GM08714 (cell line): ENCODE measurements around the gene DENND4B.

ENCODE experiments used
- H3K4me3 ChIP-seq: fragments of 200-500 bp; sonication (Bioruptor generic); 2 replicates; pipeline ENCODE4 v1.5.1; 2014; ENCODE audit warnings: mild to moderate bottlenecking, low read length, inconsistent platforms
- ZNF274 ChIP-seq: IDR thresholded peaks from 2 replicates; pipeline ENCODE4 v1.6.1; 2012; ENCODE audit warnings: mild to moderate bottlenecking, low read depth, low read length

DENND4B gene

DNA sequence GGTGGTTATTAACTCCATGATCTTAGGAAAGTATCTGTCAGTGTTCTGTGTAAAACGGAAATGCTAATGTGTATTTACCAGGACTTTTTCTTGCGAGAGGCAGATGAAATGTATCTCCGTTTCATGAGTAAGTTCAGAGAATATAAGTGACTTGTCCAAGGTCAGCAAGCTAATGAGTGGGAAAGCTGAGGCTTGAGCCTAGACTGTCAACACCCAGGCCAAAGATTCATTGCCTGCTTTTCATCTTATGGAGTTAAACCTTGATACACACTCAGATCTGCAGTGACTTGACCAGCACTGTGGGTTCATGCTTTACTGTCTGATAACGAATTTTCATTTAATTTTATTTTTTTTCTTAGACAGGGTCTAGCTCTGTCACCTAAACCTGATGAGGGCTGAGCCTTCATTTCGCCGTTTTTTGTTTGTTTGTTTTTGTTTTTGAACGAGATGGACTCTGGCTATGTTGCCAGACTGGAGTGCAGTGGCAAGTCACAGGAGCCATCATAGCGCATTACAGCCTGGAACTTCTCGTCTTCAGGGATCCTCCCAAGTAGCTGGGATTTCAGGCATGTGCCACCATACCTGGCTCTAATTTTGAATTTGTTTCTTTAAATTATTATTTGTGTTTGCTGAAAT, 31.9 kb upstream of the DENND4B start:
- peak overlapping the region; percentile 83 for H3K4me3 ChIP-seq
- no peak for TF ChIP-seq ZNF274

DNA sequence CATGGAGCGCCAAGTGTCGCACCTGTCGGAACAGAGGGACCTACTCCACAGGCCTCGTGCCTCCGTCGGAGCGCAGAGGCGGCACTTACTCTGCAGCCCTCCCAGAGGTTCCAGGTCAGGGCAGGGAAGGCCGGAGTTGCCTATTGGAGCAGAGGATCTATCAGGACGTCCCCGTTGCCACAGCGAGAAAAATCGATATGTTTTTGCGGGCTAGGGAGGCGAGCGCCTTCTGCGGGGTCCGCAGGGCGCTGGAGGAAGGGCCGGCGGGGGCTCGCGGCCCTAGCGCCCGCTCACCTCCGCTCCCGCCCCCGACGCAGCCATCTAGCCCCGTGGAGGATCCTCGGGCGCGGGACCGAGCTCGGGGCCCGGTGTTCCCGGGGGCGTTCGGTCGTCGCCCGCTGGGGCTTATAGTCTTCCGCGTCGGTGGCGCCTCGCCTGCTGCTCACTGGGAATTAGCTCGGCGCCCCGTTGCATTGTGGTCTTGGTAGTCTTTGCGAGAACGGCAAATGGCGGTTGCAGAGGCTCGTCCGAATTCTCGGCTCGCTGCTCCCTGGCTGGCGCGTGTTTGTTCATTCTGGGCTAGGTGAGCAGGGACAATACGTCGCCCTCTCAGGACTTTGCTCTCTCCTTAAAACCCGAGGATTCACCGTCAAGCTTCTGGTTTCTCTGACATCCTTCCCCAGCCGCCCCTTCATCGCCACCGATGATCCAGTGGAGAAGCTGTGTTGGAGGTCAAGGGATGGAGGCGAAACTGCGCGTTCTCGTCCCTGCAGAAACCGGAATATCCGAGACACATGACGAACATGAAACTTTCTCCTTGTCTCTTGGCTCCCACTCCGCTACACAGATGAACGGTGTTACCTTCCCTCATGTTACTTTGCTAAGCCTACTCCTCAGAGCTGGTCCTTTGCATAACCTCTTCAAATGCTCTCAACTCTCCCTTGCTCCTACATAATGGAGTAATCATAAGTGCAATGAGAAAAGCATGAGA, 31.0 kb upstream of the DENND4B start, which contains the start of gene JTB:
TSS of gene JTB (minus strand) at position 425 of the 991 bp plus-strand sequence. CDS start at position 3, 422 bp downstream.
- TF ChIP-seq ZNF274, result no peak
- H3K4me3 ChIP-seq, result peak within 1 kb of the TSS; percentile 83

DNA sequence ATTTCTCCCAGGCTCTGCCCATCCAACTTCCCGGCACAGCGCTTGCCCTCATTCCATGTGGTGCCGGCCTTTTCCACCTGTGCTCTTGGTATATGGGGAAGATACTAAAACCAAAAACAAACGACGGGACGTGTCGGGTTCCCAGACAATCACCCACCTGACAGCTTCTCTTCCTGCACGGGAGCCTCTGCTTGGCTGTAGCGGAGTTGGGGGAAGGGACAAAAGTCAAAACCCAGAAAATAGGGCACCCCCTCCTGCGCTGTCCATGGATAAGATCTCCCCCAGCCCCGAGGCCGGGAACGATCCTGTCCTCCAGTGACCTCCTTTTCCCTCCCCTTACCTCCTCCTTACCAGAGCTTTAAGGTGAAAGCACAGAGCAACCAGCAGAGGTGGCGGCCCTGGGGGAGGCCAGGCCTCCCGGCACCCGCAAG, 30.3 kb upstream of the DENND4B start:
- H3K4me3 ChIP-seq, result peak overlapping the region; percentile 83
- TF ChIP-seq ZNF274, result no peak

DNA sequence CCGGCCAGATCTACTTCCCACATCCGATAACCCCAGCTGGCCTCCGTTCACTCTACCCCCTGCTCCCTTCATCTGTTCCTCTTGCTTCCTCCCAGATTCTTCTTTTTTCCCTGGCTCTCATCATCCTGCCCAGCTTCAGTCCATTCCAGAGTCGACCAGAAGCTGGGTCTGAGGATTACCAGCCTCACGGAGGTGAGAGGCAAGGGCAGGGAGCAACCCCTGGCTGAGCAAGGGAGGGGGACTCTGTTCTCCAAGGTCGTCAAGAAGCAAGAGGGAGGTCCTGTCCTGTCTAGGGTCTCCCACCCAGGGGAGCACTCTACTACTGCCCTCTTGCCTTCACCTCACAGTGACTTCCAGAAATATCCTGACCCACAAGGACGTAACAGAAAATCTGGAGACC, 27.0 kb upstream of the DENND4B start:
- no peak for TF ChIP-seq ZNF274
- H3K4me3 ChIP-seq, result no peak overlapping the region

DNA sequence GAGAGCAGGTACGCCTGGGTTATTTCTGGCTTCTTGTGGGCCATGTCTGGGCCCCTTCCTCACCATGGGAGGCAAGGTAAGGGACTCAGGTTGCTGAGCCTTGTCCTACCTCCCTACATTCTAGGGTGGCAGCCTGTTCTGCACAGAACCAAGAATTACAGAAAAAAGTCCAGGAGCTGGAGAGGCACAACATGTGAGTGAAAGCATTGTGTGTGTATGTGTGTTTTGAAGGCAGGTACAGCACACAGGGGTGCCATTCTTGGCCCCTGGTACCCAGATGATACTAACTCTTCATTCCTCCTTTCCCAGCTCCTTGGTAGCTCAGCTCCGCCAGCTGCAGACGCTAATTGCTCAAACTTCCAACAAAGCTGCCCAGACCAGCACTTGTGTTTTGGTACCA, 26.6 kb upstream of the DENND4B start:
- H3K4me3 ChIP-seq, result no peak overlapping the region
- TF ChIP-seq ZNF274, result no peak

DNA sequence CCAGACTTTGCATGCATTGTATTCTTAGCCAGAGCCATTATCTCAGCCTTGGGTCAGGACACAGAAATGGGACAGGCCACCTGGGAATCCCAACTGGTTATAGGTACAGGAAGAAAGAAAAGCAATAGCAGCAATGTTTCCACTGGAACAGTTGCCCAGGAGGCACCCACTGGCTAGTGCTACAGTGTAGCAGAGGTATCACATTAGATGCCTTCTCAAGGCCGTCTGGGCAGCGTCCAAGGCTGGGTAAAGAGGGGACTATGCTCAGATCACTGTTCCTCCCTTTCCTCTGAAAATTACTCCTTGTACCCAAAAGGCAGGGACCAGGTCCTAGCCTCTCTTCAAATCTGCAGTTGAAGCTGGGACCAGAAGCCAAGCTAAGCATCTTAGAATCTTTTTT, 23.8 kb upstream of the DENND4B start:
- H3K4me3 ChIP-seq, result no peak overlapping the region
- TF ChIP-seq ZNF274, result no peak

DNA sequence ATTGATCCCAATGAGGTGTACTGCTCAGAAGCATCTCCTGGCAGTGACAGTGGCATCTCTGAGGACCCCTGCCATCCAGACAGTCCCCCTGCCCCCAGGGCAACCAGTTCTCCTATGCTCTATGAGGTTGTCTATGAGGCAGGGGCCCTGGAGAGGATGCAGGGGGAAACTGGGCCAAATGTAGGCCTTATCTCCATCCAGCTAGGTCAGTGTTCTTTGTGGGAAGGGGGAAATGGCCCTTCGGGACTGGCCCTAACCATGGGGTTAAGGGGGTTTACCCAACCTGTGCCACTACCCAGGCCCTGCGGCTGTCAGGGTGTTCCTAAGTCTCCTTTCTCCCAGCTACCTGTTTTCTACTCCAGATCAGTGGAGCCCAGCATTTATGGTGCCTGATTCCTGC, 22.5 kb upstream of the DENND4B start:
- H3K4me3 ChIP-seq, result peak overlapping the region; percentile 70; the same call in 1 of the 2 replicates
- no peak for TF ChIP-seq ZNF274

DNA sequence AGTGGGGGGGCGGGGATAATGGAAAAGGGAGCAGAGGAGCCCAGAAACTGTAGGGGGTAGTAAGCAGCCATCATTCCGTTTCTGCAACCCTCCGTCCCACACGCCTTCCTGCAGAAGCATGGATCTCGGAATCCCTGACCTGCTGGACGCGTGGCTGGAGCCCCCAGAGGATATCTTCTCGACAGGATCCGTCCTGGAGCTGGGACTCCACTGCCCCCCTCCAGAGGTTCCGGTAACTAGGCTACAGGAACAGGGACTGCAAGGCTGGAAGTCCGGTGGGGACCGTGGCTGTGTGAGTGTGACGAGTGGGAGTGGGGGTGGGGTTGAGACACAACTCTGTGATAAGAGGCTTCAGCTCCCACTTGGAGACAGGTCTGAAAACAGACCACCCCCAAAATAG, 21.9 kb upstream of the DENND4B start:
- no peak for TF ChIP-seq ZNF274
- H3K4me3 ChIP-seq, result peak overlapping the region; percentile 70

DNA sequence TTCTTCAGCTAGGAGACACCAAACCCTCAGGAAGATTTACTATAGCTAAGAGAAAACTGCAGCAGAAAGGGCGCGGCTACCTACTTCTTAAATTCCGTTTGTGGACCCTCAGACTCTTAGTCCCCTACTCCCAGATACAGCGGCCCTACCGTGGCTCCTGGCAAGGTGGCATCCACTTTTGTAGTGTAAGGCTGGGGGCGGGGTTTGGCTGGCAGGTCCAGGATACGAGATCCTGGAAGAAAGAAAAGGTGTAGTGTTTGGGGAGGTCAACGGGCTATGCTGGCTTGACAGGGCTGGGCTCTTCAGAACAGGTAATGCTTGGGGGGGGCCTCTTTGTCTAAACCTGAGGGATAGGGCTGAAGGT, 21.5 kb upstream of the DENND4B start:
- no peak for TF ChIP-seq ZNF274

DNA sequence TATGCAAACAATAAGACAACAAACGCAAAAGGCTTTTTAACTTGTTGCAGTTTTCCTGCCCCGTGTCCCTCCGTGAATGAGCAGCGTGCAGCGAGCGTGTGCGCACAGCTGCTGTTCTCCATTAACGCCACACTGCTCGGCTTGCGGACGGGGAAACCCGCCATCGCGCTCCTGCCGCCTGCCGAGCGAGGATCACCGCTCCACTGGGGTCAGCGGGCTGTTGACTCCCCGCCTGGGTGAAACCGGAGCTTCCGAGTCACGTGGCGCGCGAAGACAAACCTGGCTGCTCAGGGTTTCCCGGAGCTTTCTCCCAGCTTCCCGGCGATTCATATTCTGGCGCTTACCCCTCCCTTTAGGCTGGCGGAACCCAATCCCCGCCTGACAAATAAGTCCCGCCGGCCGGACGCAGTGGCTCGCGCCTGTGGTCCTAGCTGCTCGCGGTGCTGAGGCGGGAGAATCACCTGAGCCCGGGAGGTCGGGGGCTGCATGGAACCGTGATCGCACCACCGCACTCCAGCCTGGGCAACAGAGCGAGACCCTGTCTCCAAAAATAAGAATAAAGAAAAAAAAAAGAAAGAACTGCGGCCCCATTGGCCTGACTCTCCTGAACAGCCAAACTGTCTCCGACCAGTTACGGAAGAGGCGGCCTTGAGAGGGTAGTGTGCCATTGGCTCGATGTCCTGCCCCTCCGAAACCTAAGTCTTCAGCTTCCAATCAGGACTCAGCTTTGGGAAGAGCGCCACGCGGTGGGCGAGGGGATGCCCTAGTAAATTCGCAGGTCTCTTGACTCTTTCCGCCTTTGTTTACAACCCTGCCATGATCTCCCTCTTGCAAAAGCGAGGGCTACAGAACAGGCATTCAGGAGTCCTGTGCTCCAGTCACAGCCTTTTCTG, 20.8 kb upstream of the DENND4B start, which contains the start of gene CREB3L4:
TSS of gene CREB3L4 (plus strand) at position 796 of the 893 bp plus-strand sequence. CDS start 624 bp downstream, outside the sequence.
- H3K4me3 ChIP-seq, result peak within 1 kb of the TSS; percentile 70
- no peak for TF ChIP-seq ZNF274

More for the DNA sequence above, 21.5 kb upstream of the DENND4B start:
- H3K4me3 ChIP-seq, result peak overlapping the region; percentile 70

DNA sequence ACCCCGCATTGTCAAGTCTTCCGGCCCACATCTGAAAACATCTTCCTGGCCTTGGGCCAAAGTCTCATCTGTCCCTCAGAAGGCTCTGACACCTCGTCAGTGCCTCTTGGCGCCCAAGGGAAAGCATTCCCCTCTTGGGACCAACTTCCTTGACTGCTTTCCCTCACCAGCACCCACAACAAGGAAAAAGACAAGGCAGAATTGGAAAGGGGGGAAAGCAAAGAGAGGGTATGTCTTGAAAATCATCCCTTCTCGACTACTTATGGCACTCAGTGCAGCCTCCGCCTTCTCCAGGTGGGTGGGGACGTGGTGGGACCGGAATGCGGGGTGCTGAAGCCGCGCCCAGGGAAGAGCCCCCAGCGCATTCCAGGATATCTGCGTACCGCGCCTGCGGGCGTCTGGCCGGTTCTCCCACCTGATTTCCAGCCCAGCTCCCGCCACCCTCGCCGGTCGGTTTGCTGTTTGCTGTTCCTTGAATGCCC, 17.4 kb upstream of the DENND4B start:
- no peak for TF ChIP-seq ZNF274

DNA sequence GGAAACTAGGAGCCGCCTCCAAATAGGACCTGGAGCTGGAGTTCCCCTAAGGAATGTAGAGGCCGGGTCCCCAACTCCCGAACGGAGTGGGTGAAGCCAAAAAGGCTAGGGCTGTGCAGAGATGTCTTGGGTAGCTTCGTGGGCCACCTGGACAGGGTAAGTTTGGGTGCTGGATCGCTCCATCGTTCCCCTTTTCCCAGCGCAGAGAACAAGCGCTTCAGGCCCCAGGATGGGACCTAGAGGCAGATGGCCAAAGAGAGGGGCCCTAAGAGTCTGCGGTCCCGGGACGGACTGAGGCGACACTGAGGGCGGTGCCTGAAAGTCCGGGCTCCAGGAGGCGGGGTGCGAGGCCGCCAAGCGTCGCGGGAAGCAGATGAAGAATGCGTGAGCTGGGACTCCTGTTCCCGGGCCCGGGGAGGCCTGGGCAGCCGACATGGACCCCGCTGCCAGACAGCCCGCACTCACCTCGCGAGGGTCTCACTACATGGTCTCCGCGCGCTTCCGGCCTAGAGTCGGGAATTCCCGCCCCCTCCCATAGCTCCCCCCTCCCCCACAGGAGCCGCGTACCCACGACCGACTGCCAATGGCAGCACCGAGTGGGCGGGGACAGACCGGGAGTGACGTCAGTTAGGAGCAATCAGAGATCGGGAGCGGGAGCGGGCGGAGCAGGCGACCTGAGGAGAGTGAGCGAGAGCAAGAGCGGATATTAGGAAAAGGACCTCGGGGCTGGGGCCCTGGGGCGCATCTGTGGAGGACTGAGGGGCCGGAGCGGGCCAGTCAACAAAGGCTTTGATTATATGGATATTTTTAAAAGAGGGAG, 16.7 kb upstream of the DENND4B start, which contains the start of gene SLC39A1:
TSS of gene SLC39A1 (minus strand) at position 508 of the 820 bp plus-strand sequence. CDS start 822 bp downstream, outside the sequence.
- peak within 1 kb of the TSS; percentile 90 for H3K4me3 ChIP-seq
- no peak for TF ChIP-seq ZNF274

More for the DNA sequence above, 17.4 kb upstream of the DENND4B start:
- H3K4me3 ChIP-seq, result peak overlapping the region; percentile 90
